Measurements from ENCODE around the gene ZNF732.
A peak's percentile ranks its signal among the peaks of the same experiment; 100 is the strongest.
"Not testable (repeated sequence)": the region's sequence is repeated elsewhere in the genome, so short reads cannot be mapped to it uniquely, and the experiment has no call there.

The ZNF732 gene

GRCh38 chr4:304969-305680 is at the start of gene ZNF732:
ZNF732 (minus strand) TSS chr4:305474; CDS start chr4:305310, 164 bp downstream.
- no peak for DNase-seq

GRCh38 chr4:340011-340410 is 34.7 kb upstream of the ZNF732 start:
- peak; percentile 22 for DNase-seq

- DNase-seq: peak; percentile 45
These were observed 33.5 kb upstream of the ZNF732 start for GRCh38 chr4:338759-339097.

- peak; percentile 77 for DNase-seq
These were observed 32.9 kb upstream of the ZNF732 start for GRCh38 chr4:337932-338758.

- DNase-seq: peak; percentile 98
These were observed 32.1 kb upstream of the ZNF732 start, which contains the start of gene ZNF141 for GRCh38 chr4:337143-337931. ZNF141 (plus strand) TSS chr4:337814; CDS start chr4:337984, 170 bp downstream.

- DNase-seq: no peak
These were observed 31.5 kb upstream of the ZNF732 start for GRCh38 chr4:336893-337142.

- peak; percentile 12 for DNase-seq
These were observed 31.0 kb upstream of the ZNF732 start for GRCh38 chr4:336099-336892.

GRCh38 chr4:335515-335914 is 30.2 kb upstream of the ZNF732 start:
- DNase-seq: no peak

GRCh38 chr4:328729-329128 is 23.5 kb upstream of the ZNF732 start:
- DNase-seq: no peak

GRCh38 chr4:314296-314903 is 9.1 kb upstream of the ZNF732 start:
- no peak for DNase-seq

- peak; percentile 24 for DNase-seq
These were observed 4.5 kb upstream of the ZNF732 start for GRCh38 chr4:309807-310206.

GRCh38 chr4:306551-306961 is 1.3 kb upstream of the ZNF732 start:
- DNase-seq: peak; percentile 74

GRCh38 chr4:304516-304915 is 758 bp downstream of the ZNF732 start:
- DNase-seq: not testable (repeated sequence)

- DNase-seq: no peak
These were observed 2.9 kb downstream of the ZNF732 start for GRCh38 chr4:302381-302780.

GRCh38 chr4:294732-295131 is 10.5 kb downstream of the ZNF732 start:
- no peak for DNase-seq

GRCh38 chr4:288891-289290 is 16.4 kb downstream of the ZNF732 start:
- DNase-seq: no peak

- no peak for DNase-seq
These were observed 31.8 kb downstream of the ZNF732 start for GRCh38 chr4:273309-274017.

GRCh38 chr4:271492-272103 is 33.7 kb downstream of the ZNF732 start:
- DNase-seq: no peak

- DNase-seq: peak; percentile 6
These were observed 46.0 kb downstream of the ZNF732 start for GRCh38 chr4:259240-259639.

- DNase-seq: no peak
These were observed 48.8 kb downstream of the ZNF732 start for GRCh38 chr4:256492-256891.
